ENCODE results near the gene CTR9. TPM values are rescaled to one million over a fixed set of nuclear protein-coding genes. Genes with fewer than 3 reads are reported as not detected.

CTR9 gene
- total and polyA plus RNA-seq, 4 donors: 12.5 to 33.4 (median 19.7) TPM

GRCh38 chr11:10824888-10825287, 73.8 kb downstream of the CTR9 start:
- H3K4me3 ChIP-seq (ENCODE audit: low read depth in 1 of 3, low read length in 3 of 3): no peak overlapping the region
- H3K27me3 ChIP-seq (ENCODE audit: control insufficient read depth in 4 of 4, insufficient read depth in 4 of 4, low read length in 3 of 4): no peaks in the 10 kb centered on the region
- no peak for TF ChIP-seq EGR1 (IDR thresholded peaks at IDR 0.05; ENCODE audit: low read depth in 2 of 2)
- no peaks in the 10 kb centered on the region for H3K9me3 ChIP-seq (ENCODE audit: control insufficient read depth in 4 of 4, low read length in 3 of 4)
- no peak for DNase-seq (ENCODE audit: low spot score)
- WGBS: 70% methylated on average over 3 of the region's 3 CpGs
- H3K36me3 ChIP-seq (ENCODE audit: control insufficient read depth in 4 of 4, insufficient read depth in 3 of 4, low read depth in 1 of 4, low read length in 3 of 4): no peaks in the 10 kb centered on the region
- peaks cover 0 to 2% (median under 1%) of the 10 kb centered on the region in 4 donors for H3K4me1 ChIP-seq (ENCODE audit: control insufficient read depth in 4 of 4, insufficient read depth in 4 of 4, low read length in 3 of 4)
- H3K9ac ChIP-seq (ENCODE audit: low read depth in 1 of 2, low read length in 2 of 2): no peak overlapping the region
- H3K27ac ChIP-seq (ENCODE audit: low read depth in 1 of 2, low read length in 2 of 2): no peak overlapping the region

- Histone ChIP-seq H3K36me3 (ENCODE audit: control insufficient read depth in 4 of 4, insufficient read depth in 3 of 4, low read depth in 1 of 4, low read length in 3 of 4) (no peaks in the 10 kb centered on the region), H3K4me1 (ENCODE audit: control insufficient read depth in 4 of 4, insufficient read depth in 4 of 4, low read length in 3 of 4) (peaks cover 0 to 1% (median 0%) of the 10 kb centered on the region in 4 donors), H3K9ac (ENCODE audit: low read depth in 1 of 2, low read length in 2 of 2) (no peak overlapping the region), H3K4me3 (ENCODE audit: low read depth in 1 of 3, low read length in 3 of 3) (no peak overlapping the region), H3K27me3 (ENCODE audit: control insufficient read depth in 4 of 4, insufficient read depth in 4 of 4, low read length in 3 of 4) (no peaks in the 10 kb centered on the region), H3K9me3 (ENCODE audit: control insufficient read depth in 4 of 4, low read length in 3 of 4) (no peaks in the 10 kb centered on the region), H3K27ac (ENCODE audit: low read depth in 1 of 2, low read length in 2 of 2) (no peak overlapping the region)
- no peak for DNase-seq (ENCODE audit: low spot score)
- 95% methylated on average over 2 of the region's 2 CpGs for WGBS
- TF ChIP-seq TAF1 (conservative IDR thresholded peaks at IDR 0.05): no peak
- TF ChIP-seq FOXA2 (IDR thresholded peaks at IDR 0.05): no peak
- TF ChIP-seq SP1 (IDR thresholded peaks at IDR 0.05): no peak
- TF ChIP-seq, protein P1, sequence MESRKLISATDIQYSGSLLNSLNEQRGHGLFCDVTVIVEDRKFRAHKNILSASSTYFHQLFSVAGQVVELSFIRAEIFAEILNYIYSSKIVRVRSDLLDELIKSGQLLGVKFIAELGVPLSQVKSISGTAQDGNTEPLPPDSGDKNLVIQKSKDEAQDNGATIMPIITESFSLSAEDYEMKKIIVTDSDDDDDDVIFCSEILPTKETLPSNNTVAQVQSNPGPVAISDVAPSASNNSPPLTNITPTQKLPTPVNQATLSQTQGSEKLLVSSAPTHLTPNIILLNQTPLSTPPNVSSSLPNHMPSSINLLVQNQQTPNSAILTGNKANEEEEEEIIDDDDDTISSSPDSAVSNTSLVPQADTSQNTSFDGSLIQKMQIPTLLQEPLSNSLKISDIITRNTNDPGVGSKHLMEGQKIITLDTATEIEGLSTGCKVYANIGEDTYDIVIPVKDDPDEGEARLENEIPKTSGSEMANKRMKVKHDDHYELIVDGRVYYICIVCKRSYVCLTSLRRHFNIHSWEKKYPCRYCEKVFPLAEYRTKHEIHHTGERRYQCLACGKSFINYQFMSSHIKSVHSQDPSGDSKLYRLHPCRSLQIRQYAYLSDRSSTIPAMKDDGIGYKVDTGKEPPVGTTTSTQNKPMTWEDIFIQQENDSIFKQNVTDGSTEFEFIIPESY (IDR thresholded peaks at IDR 0.05): no peak
- TF ChIP-seq RAD21 (IDR thresholded peaks at IDR 0.05): no peak
- TF ChIP-seq GABPA (IDR thresholded peaks at IDR 0.05 in 1 of 2, conservative IDR thresholded peaks at IDR 0.05 in 1 of 2): no peak
- no peak for TF ChIP-seq EGR1 (IDR thresholded peaks at IDR 0.05; ENCODE audit: low read depth in 2 of 2)
- no peak for TF ChIP-seq YY1 (IDR thresholded peaks at IDR 0.05)
- TF ChIP-seq, protein P2, sequence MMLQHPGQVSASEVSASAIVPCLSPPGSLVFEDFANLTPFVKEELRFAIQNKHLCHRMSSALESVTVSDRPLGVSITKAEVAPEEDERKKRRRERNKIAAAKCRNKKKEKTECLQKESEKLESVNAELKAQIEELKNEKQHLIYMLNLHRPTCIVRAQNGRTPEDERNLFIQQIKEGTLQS (IDR thresholded peaks at IDR 0.05): no peak
- no peak for TF ChIP-seq REST (IDR thresholded peaks at IDR 0.05)
- TF ChIP-seq, protein P3, sequence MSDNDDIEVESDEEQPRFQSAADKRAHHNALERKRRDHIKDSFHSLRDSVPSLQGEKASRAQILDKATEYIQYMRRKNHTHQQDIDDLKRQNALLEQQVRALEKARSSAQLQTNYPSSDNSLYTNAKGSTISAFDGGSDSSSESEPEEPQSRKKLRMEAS (IDR thresholded peaks at IDR 0.05): no peak
- no peak for TF ChIP-seq FOXA1 (IDR thresholded peaks at IDR 0.05)
- TF ChIP-seq JUND (IDR thresholded peaks at IDR 0.05): no peak
- TF ChIP-seq HNF4A (conservative IDR thresholded peaks at IDR 0.05): no peak
- no peak for TF ChIP-seq NR2F2 (IDR thresholded peaks at IDR 0.05)
- TF ChIP-seq CTCF (IDR thresholded peaks at IDR 0.05; ENCODE audit: low read depth, low read length, missing input control): no peak
Observed at GRCh38 chr11:10828402-10828801, 77.4 kb downstream of the CTR9 start.

Data from liver (tissue), 9 donors.